A172 (cell line): ENCODE data around the gene CSRP1. TPM values are rescaled to one million over a fixed set of nuclear protein-coding genes. Genes with fewer than 3 reads are reported as not detected.
A peak's percentile ranks its signal among the peaks of the same experiment; 100 is the strongest.

ENCODE experiments used
- DNase-seq: peaks from one replicate; pipeline ENCODE4 v3.0.0-alpha.2; 2015; ENCODE audit warnings: low spot score
- total RNA-seq: library from RNA; depleted of rRNA; stranded (reverse); fragments of >200 nt; shearing (Covaris generic); gene quantifications from 2 replicates; pipeline ENCODE4 v1.2.3, GENCODE V29; 2014

CSRP1 gene
- total RNA-seq, 1 experiment from 2014 or later = 573 TPM

- DNase-seq = no peak
Observed at GRCh38 chr1:201513498-201514243, 6.7 kb upstream of the CSRP1 start.

GRCh38 chr1:201511941-201512539, 5.1 kb upstream of the CSRP1 start:
- DNase-seq = peak; percentile 60

- no peak for DNase-seq
Observed at GRCh38 chr1:201511396-201511940, 4.5 kb upstream of the CSRP1 start.

- no peak for DNase-seq
Observed at GRCh38 chr1:201510734-201511133, 3.8 kb upstream of the CSRP1 start.

GRCh38 chr1:201509601-201510374, 2.9 kb upstream of the CSRP1 start:
- DNase-seq = no peak

GRCh38 chr1:201508809-201509208, 1.9 kb upstream of the CSRP1 start:
- peak; percentile 64 for DNase-seq

- DNase-seq = no peak
Observed at GRCh38 chr1:201507360-201507675, 395 bp upstream of the CSRP1 start.

GRCh38 chr1:201506092-201506491, 831 bp downstream of the CSRP1 start:
- DNase-seq = no peak

GRCh38 chr1:201505503-201505890, 1.4 kb downstream of the CSRP1 start:
- peak; percentile 88 for DNase-seq

GRCh38 chr1:201504799-201505502, 2.0 kb downstream of the CSRP1 start:
- DNase-seq = no peak

GRCh38 chr1:201504179-201504631, 2.7 kb downstream of the CSRP1 start:
- DNase-seq = no peak

- peak; percentile 98 for DNase-seq
Observed at GRCh38 chr1:201503397-201504176, 3.3 kb downstream of the CSRP1 start.

- no peak for DNase-seq
Observed at GRCh38 chr1:201502511-201502857, 4.4 kb downstream of the CSRP1 start.

GRCh38 chr1:201501812-201502510, 5.0 kb downstream of the CSRP1 start:
- DNase-seq = no peak

- no peak for DNase-seq
Observed at GRCh38 chr1:201501144-201501543, 5.8 kb downstream of the CSRP1 start.

- DNase-seq = no peak
Observed at GRCh38 chr1:201500670-201501120, 6.2 kb downstream of the CSRP1 start.

GRCh38 chr1:201499795-201500669, 6.9 kb downstream of the CSRP1 start:
- DNase-seq = no peak

GRCh38 chr1:201499191-201499590, 7.7 kb downstream of the CSRP1 start:
- DNase-seq = no peak

GRCh38 chr1:201498621-201499020, 8.3 kb downstream of the CSRP1 start:
- DNase-seq = no peak
